Left renal pelvis (tissue), 4 donors: ENCODE data around the gene PUDP. TPM values are rescaled to one million over a fixed set of nuclear protein-coding genes. Genes with fewer than 3 reads are reported as not detected.
"Not testable (repeated sequence)": the region's sequence is repeated elsewhere in the genome, so short reads cannot be mapped to it uniquely, and the experiment has no call there.

Experiments
- DNase-seq, 4 donors: peaks; one replicate each; pipeline ENCODE4 v3.0.0-alpha.2; 2013; ENCODE audit warnings: low read depth in 4 of 4, low spot score in 3 of 4
- polyA plus RNA-seq, 4 donors: library from polyadenylated mRNA; unstranded; fragments of 120-200 nt; gene quantifications; one replicate each; pipeline ENCODE4 v1.2.1, GENCODE V29; 2013; ENCODE audit not compliant: insufficient read length in 4 of 4

Gene PUDP
- polyA plus RNA-seq, 4 donors: 10.1 to 24.9 (median 21.9) TPM

DNA sequence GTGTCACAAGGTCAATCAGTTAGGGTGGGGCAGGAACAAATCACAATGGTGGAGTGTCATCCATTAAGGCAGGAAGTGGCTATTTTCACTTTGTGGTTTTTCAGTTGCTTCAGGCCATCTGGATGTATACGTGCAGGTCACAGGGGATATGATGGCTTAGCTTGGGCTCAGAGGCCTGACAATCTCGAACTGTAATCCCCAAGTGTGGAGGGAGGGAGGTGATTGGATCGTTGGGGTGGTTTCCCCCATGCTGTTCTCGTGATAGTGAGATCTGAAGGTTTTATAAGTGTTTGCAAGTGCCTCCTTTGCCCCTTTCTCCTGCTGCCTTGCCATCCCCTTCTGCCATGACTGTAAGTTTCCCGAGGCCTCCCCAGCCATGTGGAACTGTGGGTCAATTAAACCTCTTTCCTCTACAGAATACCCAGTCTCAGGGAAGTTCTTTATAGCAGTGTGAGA lies 37.1 kb downstream of the PUDP start:
- DNase-seq: no peak

DNA sequence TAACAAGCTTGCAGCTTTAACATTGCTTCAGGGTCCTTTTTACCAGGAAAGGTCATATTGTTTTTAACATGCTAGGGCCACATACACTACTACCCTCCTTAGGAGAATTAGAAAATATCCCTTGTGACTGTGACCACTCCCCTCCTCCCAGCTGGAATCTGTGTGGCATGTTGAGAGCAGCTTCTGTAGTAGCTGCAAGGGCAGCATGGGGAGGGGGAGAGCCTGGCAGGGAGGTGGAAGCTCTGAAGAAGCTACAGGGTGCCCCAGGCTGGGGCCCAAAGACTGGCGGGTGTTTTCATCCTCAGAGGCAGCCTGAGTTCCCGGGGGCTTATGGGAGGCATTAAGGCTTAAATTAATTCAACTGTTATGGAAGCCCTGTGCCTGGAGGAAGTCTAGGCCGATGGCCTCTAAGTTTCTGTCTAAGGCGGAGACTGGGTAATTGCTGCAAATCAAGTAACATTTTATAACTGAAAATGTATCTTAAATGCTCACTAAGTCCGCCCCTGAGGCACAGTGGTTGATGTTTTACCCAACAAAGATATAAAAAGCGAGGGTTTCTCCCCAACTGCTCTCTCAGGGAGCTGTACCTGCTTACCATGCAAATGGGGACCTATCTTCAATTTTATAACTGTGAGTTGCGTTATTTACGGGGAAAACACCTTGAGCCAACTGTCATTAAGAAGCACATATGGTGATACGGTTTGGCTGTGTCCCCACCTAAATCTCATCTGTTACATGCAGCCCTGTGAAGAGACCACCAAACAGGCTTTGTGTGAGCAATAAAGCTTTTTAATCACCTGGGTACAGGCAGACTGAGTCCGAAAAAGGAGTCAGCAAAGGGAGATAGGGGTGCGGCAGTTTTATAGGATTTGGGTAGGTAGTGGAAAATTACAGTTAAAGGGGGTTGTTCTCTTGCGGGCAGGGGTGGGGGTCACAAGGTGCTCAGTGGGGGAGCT lies 37.8 kb downstream of the PUDP start:
- DNase-seq: no peak

DNA sequence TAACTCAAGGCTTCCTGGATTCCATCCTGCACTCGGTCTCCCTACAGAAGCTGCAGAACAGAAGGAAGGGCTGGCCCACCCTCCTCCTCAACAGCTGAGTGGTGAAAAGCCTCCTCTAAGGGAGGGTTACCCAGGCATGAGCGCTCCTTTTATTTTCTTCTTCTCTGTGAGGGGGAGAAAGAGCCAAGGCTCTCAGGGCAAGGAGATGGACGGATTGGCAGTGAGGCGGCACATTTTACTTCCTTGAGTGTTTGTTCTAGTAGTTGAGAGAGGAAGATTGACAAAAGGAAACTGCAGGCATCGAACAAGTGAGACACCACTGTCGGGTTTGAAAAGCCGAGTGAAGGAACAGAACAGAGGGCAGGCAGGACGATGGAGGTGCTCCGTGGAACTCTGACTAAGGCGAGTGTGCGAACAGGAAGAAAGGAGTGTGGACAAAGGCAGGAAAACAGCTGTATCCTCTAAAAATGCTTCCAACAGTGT lies 38.9 kb downstream of the PUDP start:
- no peak for DNase-seq

DNA sequence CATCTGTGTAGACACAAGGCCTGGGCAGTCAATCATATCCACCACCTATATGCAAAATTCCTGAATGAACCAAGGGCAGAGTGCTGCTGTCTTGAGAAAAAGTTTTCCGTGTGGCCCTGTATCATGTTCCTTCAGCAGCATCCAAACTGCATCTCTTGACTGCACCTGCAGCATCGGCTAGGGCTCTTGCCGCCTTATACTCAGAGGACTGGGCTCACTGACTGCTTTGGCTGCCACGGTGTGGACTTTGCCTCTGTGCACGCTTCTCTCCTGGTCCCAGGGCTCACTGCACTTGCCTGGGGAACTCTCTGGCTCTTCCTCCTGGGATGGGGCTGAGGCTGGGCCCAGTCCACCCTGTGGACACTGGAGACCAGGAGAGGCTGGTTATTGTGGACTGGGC lies 39.9 kb downstream of the PUDP start:
- no peak for DNase-seq

DNA sequence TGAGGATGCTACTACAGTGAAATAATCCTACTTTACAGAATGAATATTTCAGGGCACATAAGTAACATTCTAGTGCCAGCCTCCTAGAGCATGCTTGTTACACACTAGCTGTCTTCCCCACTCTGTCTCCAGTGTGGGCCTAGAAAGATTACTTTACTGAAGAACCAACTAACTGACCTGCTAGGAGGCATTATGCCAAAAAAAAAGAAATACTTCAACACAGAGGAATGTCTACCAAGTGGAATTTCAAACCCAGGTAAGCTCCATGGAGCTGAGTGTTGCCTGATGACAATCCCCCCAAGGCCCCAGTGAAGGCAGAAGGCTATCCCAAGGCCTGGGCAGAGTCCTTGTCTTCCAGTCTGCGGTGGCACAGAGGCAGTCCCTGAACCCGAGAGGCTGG lies 41.3 kb downstream of the PUDP start:
- DNase-seq: no peak

DNA sequence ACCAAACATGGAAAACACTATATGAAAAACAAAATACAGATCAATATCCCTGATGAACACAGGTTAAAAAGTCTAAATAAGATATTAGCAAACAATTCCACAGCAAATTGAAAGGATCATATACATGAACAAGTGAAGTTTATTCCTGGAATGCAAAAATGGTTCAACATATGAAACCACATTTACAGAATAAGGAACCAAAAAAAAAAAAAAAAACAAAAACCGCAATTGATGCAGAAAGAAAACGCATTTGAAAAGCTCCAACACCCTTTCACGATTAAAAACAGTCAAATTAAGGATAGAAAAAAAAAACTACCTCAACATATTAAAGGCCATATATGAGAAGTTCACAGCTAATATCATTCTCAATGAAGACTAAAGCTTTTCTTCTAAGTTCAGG lies 45.8 kb downstream of the PUDP start:
- no peak for DNase-seq

DNA sequence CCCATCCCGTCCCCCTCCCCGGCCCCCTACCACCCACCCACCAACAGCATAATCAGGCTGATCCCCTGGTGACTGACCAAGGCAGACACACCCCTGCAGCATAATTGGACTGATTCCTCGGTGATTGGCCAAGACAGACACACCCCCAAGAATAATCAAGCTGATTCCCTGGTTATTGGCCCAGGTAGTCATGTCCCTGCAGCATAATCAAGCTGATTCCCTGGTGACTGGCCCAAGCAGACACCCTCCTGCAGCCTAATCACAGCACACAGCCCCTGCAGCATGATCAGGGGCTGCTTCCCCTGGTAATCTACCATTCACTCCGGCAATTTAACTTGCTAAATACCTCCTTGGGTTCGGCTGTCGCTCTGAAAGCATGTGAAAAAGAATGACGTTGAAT lies 47.9 kb downstream of the PUDP start:
- DNase-seq: no peak

DNA sequence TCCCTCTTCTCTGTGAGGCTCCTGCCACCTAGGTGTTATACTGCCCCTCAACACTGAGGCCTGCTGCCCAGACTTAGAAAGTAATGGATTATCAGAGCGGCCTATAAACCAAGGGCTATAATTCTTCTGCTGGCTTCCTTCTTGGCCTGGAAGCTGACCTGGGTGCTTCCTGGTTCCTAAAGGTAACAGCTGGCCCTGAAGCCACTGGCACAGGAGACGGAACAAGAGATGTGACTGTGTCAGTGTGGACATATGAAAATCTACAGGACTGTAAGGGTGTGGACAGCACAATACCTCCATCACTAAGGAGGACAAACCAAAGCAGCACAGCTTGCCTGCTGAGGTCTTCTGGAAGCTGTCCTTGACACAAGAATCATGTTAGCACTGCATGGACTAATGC lies 52.3 kb downstream of the PUDP start:
- not testable (repeated sequence) for DNase-seq

DNA sequence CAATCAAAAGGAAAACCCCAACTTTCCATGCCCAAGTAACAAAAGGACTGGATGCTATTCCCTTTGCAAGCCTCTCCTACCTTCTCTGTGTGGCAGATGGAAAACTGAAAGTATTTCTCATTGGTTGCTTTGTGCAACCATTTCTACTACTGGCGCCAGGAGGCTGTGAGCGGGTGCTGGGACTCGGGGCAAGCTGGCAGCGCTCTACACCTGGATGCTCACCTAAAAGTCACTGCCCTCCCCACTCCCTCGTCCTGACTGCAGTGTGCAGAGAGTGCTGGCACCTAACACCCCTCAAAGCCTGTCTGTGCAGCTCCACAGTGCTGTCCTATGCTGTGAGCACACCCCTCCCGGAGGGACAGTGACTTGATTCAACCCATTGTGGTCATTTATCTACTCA lies 54.6 kb downstream of the PUDP start:
- DNase-seq: no peak

DNA sequence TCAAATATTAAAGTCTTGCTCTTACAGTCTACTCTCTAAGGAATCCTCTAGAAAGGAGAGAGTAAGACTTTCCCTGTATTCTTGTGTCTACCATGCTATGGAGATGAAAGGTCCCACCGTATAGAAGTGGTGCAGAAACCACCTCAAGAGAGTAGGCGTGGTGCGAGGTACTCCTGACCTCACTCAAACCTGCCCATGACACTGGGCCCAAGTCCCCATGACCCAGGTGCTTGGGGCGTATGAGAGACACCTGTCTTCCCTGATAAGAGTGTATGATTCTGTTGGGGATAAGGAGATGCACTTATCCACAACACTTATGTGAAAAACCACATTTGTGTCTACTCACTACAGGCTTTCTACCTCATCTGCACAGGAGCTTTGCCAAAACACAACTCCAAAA lies 55.4 kb downstream of the PUDP start:
- no peak for DNase-seq

DNA sequence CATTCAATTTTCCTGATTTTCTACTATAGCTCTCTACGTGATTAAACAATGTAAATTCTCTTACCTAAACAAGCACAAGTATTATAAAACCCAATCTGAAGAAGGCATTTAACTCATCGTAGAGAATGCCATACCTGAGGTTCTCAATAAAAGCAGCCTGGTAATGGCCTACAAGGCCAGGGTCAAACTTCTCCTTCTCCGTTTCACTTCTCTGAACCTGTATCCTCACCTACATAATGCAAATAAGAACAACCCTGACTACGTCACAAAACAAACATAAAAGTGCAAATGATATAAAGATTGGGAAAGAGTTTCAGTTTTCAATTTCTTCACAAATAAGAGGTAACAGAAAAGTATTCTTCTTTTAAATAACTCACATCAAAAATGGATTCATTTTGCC lies 56.0 kb downstream of the PUDP start:
- DNase-seq: no peak

DNA sequence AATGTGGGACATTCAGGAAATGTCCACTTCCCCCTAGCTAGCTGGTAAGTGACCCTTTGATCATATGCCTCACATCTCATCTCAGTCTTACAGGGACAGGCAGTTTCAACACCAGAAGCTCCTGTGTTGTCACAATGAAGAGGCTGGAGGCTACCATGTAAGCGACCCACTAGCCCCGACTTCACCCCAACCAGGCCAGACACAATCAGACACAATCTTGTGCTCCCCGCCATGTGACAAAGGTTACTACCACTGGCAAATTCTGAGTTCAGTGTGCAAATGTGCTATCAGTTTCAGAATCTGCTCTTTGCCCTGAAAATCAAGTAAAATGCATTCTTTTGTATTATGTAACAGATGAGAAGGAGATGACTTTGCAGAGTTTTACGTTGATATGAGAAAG lies 57.3 kb downstream of the PUDP start:
- no peak for DNase-seq

DNA sequence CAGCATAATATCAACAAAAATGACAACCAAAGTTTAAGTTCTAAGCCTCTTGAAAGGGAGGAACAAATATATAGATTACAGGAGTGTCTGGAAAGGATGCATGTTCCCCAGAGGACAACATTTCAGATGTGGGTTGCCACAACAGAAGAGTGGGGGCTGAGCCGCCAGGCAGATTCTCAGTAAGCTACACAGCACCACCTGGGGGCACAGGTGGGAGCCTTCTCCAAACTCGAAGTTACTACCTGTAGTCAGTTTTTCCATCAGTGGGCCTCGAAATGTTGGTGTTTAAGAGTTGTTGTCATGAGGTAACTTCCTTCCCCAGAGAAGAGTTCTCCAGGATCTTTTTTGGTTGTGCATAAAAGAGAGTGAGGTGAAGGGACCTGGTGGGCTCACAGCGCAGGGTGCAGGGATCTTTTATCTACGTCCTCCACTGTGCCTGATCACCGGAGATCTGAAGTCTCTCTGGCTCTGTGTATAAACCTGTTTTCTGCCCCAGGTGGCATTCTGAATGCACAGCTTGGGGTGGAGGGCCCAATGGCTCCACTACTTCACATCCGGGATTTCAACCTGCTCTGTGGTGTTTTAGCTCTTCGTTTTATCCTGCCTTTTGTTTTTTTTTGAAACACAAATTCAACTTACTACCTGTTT lies 58.9 kb downstream of the PUDP start:
- DNase-seq: no peak

DNA sequence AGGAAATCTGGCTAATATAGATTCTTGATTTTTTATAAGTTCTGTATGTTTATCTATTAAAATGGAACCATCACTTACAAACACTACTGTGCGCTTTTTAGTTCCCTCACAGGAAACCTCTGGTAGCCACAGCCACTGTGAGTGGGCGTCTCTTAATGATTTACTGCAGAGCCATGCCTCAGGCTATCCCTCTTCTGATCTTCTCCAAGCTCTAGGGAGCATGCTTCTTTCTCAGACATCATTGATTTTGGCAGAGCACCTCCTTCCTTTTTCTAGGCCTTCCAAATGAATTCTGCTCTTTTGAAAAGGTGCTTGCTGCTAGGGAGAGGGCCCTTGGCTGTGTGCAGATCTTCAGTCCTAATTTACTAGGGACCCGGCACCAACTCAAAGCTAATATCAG lies 61.6 kb downstream of the PUDP start:
- no peak for DNase-seq

DNA sequence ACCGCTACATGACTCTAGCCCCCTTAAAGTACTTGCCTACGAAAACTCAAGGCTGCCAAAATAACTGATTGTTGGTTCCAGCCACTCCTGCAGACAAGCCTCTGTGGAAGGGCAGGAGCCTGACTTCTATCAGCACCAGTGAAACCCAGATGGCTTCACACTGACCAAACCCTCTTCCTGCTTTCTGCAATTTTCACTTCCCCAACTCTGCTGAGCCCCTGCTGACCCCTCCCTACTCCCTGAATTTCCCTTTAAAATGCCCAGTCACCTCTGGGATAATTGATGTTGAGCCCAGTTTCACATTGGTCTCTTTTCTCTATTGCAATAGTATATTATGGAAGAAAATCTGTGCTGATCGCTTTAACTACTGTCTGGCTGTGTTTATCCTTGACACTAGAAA lies 62.1 kb downstream of the PUDP start:
- no peak for DNase-seq

DNA sequence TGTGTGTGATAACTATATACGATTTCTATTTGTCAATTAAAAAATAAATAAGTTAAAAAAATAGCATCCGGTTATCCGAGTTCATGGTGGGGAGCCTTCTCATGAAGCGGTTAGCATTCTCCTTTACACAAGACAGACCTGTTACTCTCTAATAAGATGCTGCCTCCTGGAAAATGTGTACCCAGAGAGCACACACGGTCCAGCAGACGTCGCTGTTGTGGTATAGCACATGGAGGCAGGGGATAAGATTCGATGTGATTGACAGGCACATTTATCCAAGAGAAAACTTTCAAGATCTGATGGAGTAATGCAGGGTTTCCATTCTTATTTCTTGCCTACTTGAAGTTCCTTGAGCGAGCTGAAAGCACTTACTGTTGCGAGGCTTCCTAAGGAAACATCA lies 63.1 kb downstream of the PUDP start:
- no peak for DNase-seq

DNA sequence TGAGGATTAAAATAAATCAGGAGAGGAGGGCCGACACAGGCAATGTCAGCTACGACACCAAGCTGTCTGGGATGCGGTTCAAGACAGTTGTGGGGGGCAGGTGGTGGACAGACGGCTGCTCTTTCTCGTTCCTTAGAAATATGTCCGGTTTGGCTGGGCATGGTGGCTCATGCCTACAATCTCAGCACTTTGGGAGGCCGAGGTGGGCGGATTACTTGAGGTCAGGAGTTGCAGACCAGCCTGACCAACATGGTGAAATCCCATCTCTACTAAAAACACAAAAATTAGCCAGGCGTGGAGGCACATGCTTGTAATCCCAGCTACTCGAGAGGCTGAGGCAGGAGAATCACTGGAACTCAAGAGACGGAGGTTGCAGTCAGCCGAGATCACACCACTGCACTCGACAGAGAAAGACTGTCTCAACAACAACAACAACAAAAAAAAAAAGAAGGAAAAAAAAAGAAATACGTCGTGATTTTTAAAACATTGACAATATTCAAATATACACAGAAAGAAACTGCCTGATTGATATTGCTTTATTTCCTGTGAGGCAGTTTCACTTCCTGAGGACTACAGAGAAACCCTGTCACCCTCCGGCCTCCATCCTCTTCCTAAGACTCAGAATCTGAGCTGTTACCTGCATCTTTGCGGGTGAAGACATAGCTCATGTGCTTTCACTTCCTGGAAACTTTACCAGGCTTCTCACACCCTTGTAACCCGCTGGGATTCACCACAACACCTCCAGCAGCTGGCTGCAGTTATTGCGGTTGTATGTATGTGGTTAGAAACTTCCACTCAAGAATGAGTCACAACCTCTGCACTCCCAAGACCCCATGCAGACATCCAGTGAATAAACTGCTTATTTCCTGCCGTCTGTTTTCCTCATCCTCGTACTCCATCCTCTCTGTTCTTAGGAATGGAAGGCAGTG lies 64.2 kb downstream of the PUDP start:
- DNase-seq: no peak

DNA sequence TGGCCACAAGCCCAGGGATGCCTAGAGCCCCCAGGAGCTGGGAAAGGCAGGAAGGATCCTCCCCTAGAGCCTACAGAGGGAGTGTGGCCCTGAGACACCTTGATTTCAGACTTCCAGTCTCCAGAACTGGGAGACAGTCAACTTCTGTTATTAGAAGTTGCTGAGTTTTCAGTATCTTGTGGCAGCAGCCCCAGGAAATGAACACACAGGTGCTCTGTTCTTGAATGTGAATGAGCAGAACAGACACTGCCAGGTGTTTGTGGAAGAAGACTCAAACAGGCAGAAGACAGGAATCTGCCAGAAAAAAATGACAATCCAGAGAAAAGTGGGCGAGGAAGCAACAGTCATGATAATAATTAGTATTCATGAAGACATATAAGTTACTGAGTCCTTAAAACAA lies 64.9 kb downstream of the PUDP start:
- DNase-seq: no peak

DNA sequence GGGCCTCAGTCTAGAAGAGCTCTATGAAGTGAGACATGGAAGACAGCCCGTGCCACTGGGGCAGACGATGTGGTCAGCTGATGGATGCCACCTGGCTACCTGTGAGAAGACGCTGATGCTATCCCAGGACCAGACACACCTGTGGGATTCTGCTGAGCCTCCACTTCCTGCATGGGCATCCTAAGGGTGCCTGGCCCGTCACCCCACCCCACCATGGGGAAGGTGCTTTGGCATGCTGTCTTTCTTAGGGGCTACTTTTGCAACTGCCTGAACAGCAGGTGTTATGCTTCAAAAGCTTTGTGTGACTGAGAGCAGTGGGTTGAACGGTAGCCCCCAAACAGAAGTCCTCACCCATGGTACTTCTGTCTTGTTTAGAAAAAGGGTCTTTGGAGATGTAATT lies 65.4 kb downstream of the PUDP start:
- DNase-seq: no peak

DNA sequence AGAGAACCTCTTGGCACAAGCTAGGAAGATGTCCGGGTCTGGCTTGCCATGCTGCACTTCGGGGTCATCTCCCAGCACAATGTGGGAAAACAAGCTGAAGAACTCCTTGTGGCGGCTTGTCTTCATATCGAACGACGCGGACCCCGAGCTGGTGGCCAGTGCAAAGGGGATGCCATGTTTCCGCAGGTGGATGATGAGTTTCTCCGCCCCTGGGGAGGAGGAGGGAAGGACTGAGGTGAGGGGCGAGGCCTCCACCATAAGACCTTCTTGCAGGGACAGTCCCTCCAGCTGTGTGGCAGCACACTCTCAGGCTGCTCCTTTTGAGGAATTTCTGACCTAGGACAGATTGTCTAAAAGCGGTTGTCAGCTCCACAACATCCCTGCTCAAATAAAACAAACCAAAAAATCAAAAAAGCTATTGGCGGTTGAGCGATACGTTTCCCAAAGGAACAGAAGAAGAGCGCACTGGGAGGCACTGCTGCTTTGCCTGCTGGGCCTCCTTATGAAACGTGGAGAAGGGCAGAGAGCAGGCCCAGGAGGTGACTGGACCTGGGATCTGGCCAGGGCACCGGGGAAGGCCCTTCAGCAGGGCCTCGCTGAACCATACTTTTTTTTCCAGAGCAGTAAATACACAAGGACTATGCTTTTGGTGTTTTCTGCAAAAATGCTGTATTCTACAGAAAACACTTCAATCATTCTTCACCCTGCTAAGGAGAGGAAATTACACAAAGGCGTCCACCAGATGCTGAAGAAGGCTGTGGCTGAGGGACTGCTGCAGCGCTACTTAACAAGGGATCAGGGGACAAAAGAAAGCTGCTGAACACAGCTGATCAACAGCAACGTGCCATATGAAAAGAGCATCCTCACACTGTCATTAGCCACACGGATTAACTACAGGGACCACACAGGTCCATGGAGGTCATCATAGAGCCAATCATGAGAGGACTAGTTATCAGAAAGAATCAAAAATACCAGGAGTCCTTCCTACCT lies 70.4 kb downstream of the PUDP start:
- DNase-seq: no peak
